Mesendoderm (in vitro differentiated cells): ENCODE measurements around the gene KAZN.

ENCODE experiments used
- DNase-seq: peaks from one replicate; pipeline ENCODE4 v3.0.0; 2013
- H2AK5ac ChIP-seq: 2 replicates; pipeline ENCODE4 v1.6.1; 2013; ENCODE audit warnings: low read length, inconsistent platforms
- H2BK120ac ChIP-seq: 2 replicates; pipeline ENCODE4 v1.6.1; 2013; ENCODE audit warnings: low read depth, mild to moderate bottlenecking, low read length, moderate library complexity, mixed read lengths
- H2BK15ac ChIP-seq: replicated peaks from 2 replicates; pipeline ENCODE4 v1.6.1; 2013; ENCODE audit warnings: low read depth, mild to moderate bottlenecking, moderate library complexity
- H2BK5ac ChIP-seq: 2 replicates; pipeline ENCODE4 v1.6.1; 2013; ENCODE audit warnings: low read length, inconsistent platforms
- H3K18ac ChIP-seq: 2 replicates; pipeline ENCODE4 v1.6.1; 2013; ENCODE audit warnings: mild to moderate bottlenecking, low read length, mixed read lengths
- H3K23ac ChIP-seq: one replicate; pipeline ENCODE4 v1.6.1; 2013; ENCODE audit warnings: low read length
- H3K27ac ChIP-seq: 2 replicates; pipeline ENCODE4 v1.5.1; 2013; ENCODE audit warnings: low read depth, mild to moderate bottlenecking, inconsistent platforms, low read length, moderate library complexity
- H3K27me3 ChIP-seq: 2 replicates; pipeline ENCODE4 v1.6.1; 2013; ENCODE audit warnings: low read length, control low read depth, mild to moderate bottlenecking, inconsistent platforms; ENCODE audit not compliant: insufficient read depth, poor library complexity
- H3K36me3 ChIP-seq: 2 replicates; pipeline ENCODE4 v1.6.1; 2013; ENCODE audit warnings: low read length, inconsistent platforms; ENCODE audit not compliant: control insufficient read depth, insufficient read depth
- H3K4ac ChIP-seq: one replicate; pipeline ENCODE4 v1.6.1; 2013; ENCODE audit warnings: low read depth, mild to moderate bottlenecking, low read length, moderate library complexity
- H3K4me1 ChIP-seq: 2 replicates; pipeline ENCODE4 v1.6.1; 2013; ENCODE audit warnings: low read depth, low read length, inconsistent platforms; ENCODE audit not compliant: control insufficient read depth
- H3K4me2 ChIP-seq: 2 replicates; pipeline ENCODE4 v1.6.1; 2013; ENCODE audit warnings: low read length
- H3K4me3 ChIP-seq: 2 replicates; pipeline ENCODE4 v1.5.1; 2013; ENCODE audit warnings: mild to moderate bottlenecking, low read length
- H3K56ac ChIP-seq: one replicate; pipeline ENCODE4 v1.6.1; 2013; ENCODE audit warnings: low read length
- H3K79me1 ChIP-seq: 2 replicates; pipeline ENCODE4 v1.6.1; 2013; ENCODE audit warnings: low read length, inconsistent platforms
- H3K79me2 ChIP-seq: 2 replicates; pipeline ENCODE4 v1.6.1; 2013; ENCODE audit warnings: mild to moderate bottlenecking, low read length; ENCODE audit not compliant: control insufficient read depth, insufficient read depth
- H3K9ac ChIP-seq: 2 replicates; pipeline ENCODE4 v1.6.1; 2013; ENCODE audit warnings: low read length, inconsistent platforms
- H4K5ac ChIP-seq: one replicate; pipeline ENCODE4 v1.6.1; 2013; ENCODE audit warnings: low read length
- H4K8ac ChIP-seq: one replicate; pipeline ENCODE4 v1.6.1; 2013; ENCODE audit warnings: low read depth, mild to moderate bottlenecking, control low read depth, low read length, moderate library complexity
- WGBS: extraction: QIAGEN DNeasy Blood & Tissue Kit; methylation state at CpG from one replicate; pipeline ENCODE4 v1.1.7; 2013; ENCODE audit warnings: low lambda C conversion rate, missing lambda C conversion rate; ENCODE audit not compliant: insufficient coverage; ENCODE audit errors: extremely low coverage; 5-methylcytosine and 5-hydroxymethylcytosine counted together

The KAZN gene

GRCh38 chr1:15028102-15028501, 429.6 kb downstream of the KAZN start:
- DNase-seq: peak; percentile 86
- H4K8ac ChIP-seq: no peak overlapping the region
- no peak overlapping the region for H3K9ac ChIP-seq
- H3K18ac ChIP-seq: no peak overlapping the region
- H3K36me3 ChIP-seq: no peaks in the 10 kb centered on the region
- no peaks in the 10 kb centered on the region for H3K79me1 ChIP-seq
- no peak overlapping the region for H3K23ac ChIP-seq
- H2BK5ac ChIP-seq: no peak overlapping the region
- H2BK120ac ChIP-seq: no peak overlapping the region
- H2AK5ac ChIP-seq: no peak overlapping the region
- no peak overlapping the region for H3K4ac ChIP-seq
- H3K27ac ChIP-seq: no peak overlapping the region
- H2BK15ac ChIP-seq: no peak overlapping the region
- no peaks in the 10 kb centered on the region for H3K4me1 ChIP-seq
- no peaks in the 10 kb centered on the region for H3K27me3 ChIP-seq
- H3K56ac ChIP-seq: no peak overlapping the region
- no peak overlapping the region for H4K5ac ChIP-seq
- no peak overlapping the region for H3K4me2 ChIP-seq
- no peaks in the 10 kb centered on the region for H3K79me2 ChIP-seq
- no CpG with 5 or more reads among the region's 6 CpGs for WGBS
- H3K4me3 ChIP-seq: no peak overlapping the region

- no peak overlapping the region for H3K4me3 ChIP-seq
- no peak overlapping the region for H4K5ac ChIP-seq
- no peak overlapping the region for H3K27ac ChIP-seq
- no peak overlapping the region for H3K4me2 ChIP-seq
- H2BK15ac ChIP-seq: no peak overlapping the region
- no peaks in the 10 kb centered on the region for H3K27me3 ChIP-seq
- H4K8ac ChIP-seq: no peak overlapping the region
- H3K79me2 ChIP-seq: no peaks in the 10 kb centered on the region
- H3K56ac ChIP-seq: no peak overlapping the region
- WGBS: no CpG with 5 or more reads among the region's 7 CpGs
- no peak overlapping the region for H3K23ac ChIP-seq
- H3K9ac ChIP-seq: no peak overlapping the region
- H2AK5ac ChIP-seq: no peak overlapping the region
- H3K18ac ChIP-seq: no peak overlapping the region
- no peak for DNase-seq
- no peak overlapping the region for H2BK120ac ChIP-seq
- H3K36me3 ChIP-seq: no peaks in the 10 kb centered on the region
- no peaks in the 10 kb centered on the region for H3K79me1 ChIP-seq
- no peak overlapping the region for H2BK5ac ChIP-seq
- no peaks in the 10 kb centered on the region for H3K4me1 ChIP-seq
- no peak overlapping the region for H3K4ac ChIP-seq
Observed at GRCh38 chr1:15028616-15029015, 430.1 kb downstream of the KAZN start.

GRCh38 chr1:15029036-15029435, 430.6 kb downstream of the KAZN start:
- H3K56ac ChIP-seq: no peak overlapping the region
- H4K8ac ChIP-seq: no peak overlapping the region
- no peaks in the 10 kb centered on the region for H3K27me3 ChIP-seq
- no peak overlapping the region for H3K18ac ChIP-seq
- no peak overlapping the region for H3K9ac ChIP-seq
- no peak overlapping the region for H3K4ac ChIP-seq
- no peaks in the 10 kb centered on the region for H3K36me3 ChIP-seq
- H3K4me2 ChIP-seq: no peak overlapping the region
- no peak overlapping the region for H2BK5ac ChIP-seq
- H3K27ac ChIP-seq: no peak overlapping the region
- H3K4me3 ChIP-seq: no peak overlapping the region
- H2AK5ac ChIP-seq: no peak overlapping the region
- H3K23ac ChIP-seq: no peak overlapping the region
- H2BK15ac ChIP-seq: no peak overlapping the region
- no peaks in the 10 kb centered on the region for H3K79me1 ChIP-seq
- no peak overlapping the region for H4K5ac ChIP-seq
- H3K4me1 ChIP-seq: no peaks in the 10 kb centered on the region
- H2BK120ac ChIP-seq: no peak overlapping the region
- WGBS: no CpG with 5 or more reads among the region's 6 CpGs
- DNase-seq: no peak
- no peaks in the 10 kb centered on the region for H3K79me2 ChIP-seq

DNA sequence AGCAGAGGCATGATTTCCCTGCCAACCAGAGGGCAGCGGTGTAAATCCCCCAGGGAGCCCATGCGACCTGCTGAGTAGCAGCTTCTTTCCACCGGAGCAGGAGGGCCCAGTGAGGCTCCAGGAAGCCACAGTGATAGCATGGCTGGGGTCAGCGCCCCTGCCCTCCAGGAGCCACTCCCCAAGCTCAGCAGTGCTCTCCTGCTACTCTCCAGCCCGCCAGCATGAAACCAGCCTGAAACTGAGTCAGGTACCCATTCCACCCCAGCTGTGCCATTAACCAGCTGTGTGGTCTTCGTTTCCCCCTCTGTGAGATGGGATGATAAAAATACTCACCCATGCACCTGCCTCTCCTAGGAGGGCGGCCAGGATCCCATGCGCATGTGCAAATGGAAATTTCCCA, 431.3 kb downstream of the KAZN start:
- Histone ChIP-seq H3K4me2 (no peak overlapping the region), H3K18ac (no peak overlapping the region), H4K5ac (no peak overlapping the region), H3K36me3 (no peaks in the 10 kb centered on the region), H3K79me2 (no peaks in the 10 kb centered on the region), H2BK5ac (no peak overlapping the region), H3K4me1 (no peaks in the 10 kb centered on the region), H4K8ac (no peak overlapping the region), H3K4me3 (no peak overlapping the region), H3K27me3 (no peaks in the 10 kb centered on the region), H2BK120ac (no peak overlapping the region), H3K79me1 (no peaks in the 10 kb centered on the region), H2AK5ac (no peak overlapping the region), H3K9ac (no peak overlapping the region), H3K27ac (no peak overlapping the region), H3K56ac (no peak overlapping the region), H2BK15ac (no peak overlapping the region), H3K23ac (no peak overlapping the region), H3K4ac (no peak overlapping the region)
- no CpG with 5 or more reads among the region's 8 CpGs for WGBS
- no peak for DNase-seq

GRCh38 chr1:15031251-15031933, 432.9 kb downstream of the KAZN start:
- H3K79me1 ChIP-seq: no peaks in the 10 kb centered on the region
- no peak overlapping the region for H3K27ac ChIP-seq
- no peak overlapping the region for H3K56ac ChIP-seq
- no peak overlapping the region for H2BK5ac ChIP-seq
- no peak overlapping the region for H2BK15ac ChIP-seq
- DNase-seq: no peak
- H3K23ac ChIP-seq: peak overlapping the region; percentile 91
- no peak overlapping the region for H4K8ac ChIP-seq
- H3K79me2 ChIP-seq: no peaks in the 10 kb centered on the region
- H3K4me1 ChIP-seq: no peaks in the 10 kb centered on the region
- no peak overlapping the region for H3K4me2 ChIP-seq
- WGBS: no CpG with 5 or more reads among the region's 8 CpGs
- H3K27me3 ChIP-seq: no peaks in the 10 kb centered on the region
- H3K36me3 ChIP-seq: no peaks in the 10 kb centered on the region
- H3K9ac ChIP-seq: no peak overlapping the region
- no peak overlapping the region for H2AK5ac ChIP-seq
- H3K18ac ChIP-seq: no peak overlapping the region
- no peak overlapping the region for H4K5ac ChIP-seq
- no peak overlapping the region for H2BK120ac ChIP-seq
- no peak overlapping the region for H3K4me3 ChIP-seq
- no peak overlapping the region for H3K4ac ChIP-seq

DNA sequence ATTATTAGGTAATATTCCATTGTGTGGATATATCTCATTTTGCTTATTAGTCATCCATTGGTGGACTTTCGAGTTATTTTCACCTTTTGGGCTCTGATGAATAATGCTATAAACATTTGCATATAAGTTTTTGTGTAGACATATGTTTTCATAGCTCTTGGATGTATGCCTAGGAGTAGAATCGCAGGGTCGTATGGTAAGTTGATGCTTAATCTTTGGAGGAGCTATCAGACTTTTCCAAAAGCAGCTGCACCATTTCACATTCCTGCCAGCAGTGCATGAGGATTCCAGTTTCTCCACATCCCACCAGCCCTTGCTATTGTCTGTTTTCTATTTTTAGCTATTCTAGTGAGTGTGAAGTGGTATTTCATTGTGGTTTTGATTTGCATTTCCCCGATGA, 434.8 kb downstream of the KAZN start:
- peak; percentile 39 for DNase-seq
- WGBS: no CpG with 5 or more reads among the region's 4 CpGs
- Histone ChIP-seq H2BK5ac (no peak overlapping the region), H2BK15ac (no peak overlapping the region), H3K36me3 (no peaks in the 10 kb centered on the region), H3K4ac (no peak overlapping the region), H2BK120ac (no peak overlapping the region), H3K56ac (no peak overlapping the region), H3K27ac (no peak overlapping the region), H3K9ac (no peak overlapping the region), H4K8ac (no peak overlapping the region), H3K4me1 (no peaks in the 10 kb centered on the region), H3K4me2 (no peak overlapping the region), H4K5ac (no peak overlapping the region), H3K4me3 (no peak overlapping the region), H3K79me2 (no peaks in the 10 kb centered on the region), H2AK5ac (no peak overlapping the region), H3K18ac (no peak overlapping the region), H3K23ac (no peak overlapping the region), H3K79me1 (no peaks in the 10 kb centered on the region), H3K27me3 (no peaks in the 10 kb centered on the region)
